Stomach (tissue), 4 donors: ENCODE results near the gene MYL7.

Experiments used
- CTCF ChIP-seq, 7 experiments: fragments of 450-650 bp in 4 of 7; fragments of 200-600 bp in 3 of 7; sonication (generic) in 3 of 7; IDR thresholded peaks; one replicate each; pipeline ENCODE4 v1.5.1; 2016 to 2019; ENCODE audit warnings: antibody characterized with exemption in 7 of 7, control low read depth in 2 of 7, mild to moderate bottlenecking in 1 of 7
- POLR2A ChIP-seq, 4 donors: fragments of 450-650 bp; IDR thresholded peaks; one replicate each; pipeline ENCODE4 v1.6.1; 2016; ENCODE audit warnings: antibody characterized with exemption in 4 of 4, control low read depth in 2 of 4, mild to moderate bottlenecking in 1 of 4, moderate library complexity in 1 of 4

- TF ChIP-seq CTCF (IDR thresholded peaks at IDR 0.05): no peak
- TF ChIP-seq POLR2A (IDR thresholded peaks at IDR 0.05): no peak
These were observed 20.7 kb downstream of the MYL7 start for GRCh38 chr7:44120395-44120794.
